ENCODE data around the gene MPRIP.
"Not testable (repeated sequence)": the region's sequence is repeated elsewhere in the genome, so short reads cannot be mapped to it uniquely, and the experiment has no call there.

Gene MPRIP

GRCh38 chr17:17191961-17192381 lies 149.7 kb downstream of the MPRIP start:
- H3K4me2 ChIP-seq (ENCODE audit: insufficient read depth, low read length) = no peak overlapping the region
- TF ChIP-seq EZH2 (IDR thresholded peaks at IDR 0.05; ENCODE audit: borderline replicate concordance, low read depth, low read length, severe bottlenecking) = no peak
- no peak for TF ChIP-seq CTCF (IDR thresholded peaks at IDR 0.05; ENCODE audit: borderline replicate concordance, extremely low read depth, low read length, poor library complexity, severe bottlenecking)
- no peak for ATAC-seq (ENCODE audit: insufficient read depth, low read depth)
- no peaks in the 10 kb centered on the region for H3K4me1 ChIP-seq (ENCODE audit: insufficient read depth, low read length)
- DNase-seq = no peak
- H3K27me3 ChIP-seq (ENCODE audit: insufficient read depth, low read length, poor library complexity) = no peaks in the 10 kb centered on the region
- H3K4me3 ChIP-seq (ENCODE audit: low read depth in 1 of 2, low read length in 2 of 2) = no peak overlapping the region
- H2AFZ ChIP-seq (ENCODE audit: low read depth, low read length) = no peak overlapping the region
- no peaks in the 10 kb centered on the region for H3K9me3 ChIP-seq (ENCODE audit: insufficient read depth, low read length, severe bottlenecking)
- peaks cover 31% of the 10 kb centered on the region for H3K36me3 ChIP-seq (ENCODE audit: insufficient read depth, low read length)
- no peaks in the 10 kb centered on the region for H4K20me1 ChIP-seq (ENCODE audit: insufficient read depth, low read length)
- no peak overlapping the region for H3K27ac ChIP-seq (ENCODE audit: low read length)
- no peaks in the 10 kb centered on the region for H3K79me2 ChIP-seq (ENCODE audit: insufficient read depth, low read length)
- H3K9ac ChIP-seq (ENCODE audit: low read depth, low read length) = no peak overlapping the region

DNA sequence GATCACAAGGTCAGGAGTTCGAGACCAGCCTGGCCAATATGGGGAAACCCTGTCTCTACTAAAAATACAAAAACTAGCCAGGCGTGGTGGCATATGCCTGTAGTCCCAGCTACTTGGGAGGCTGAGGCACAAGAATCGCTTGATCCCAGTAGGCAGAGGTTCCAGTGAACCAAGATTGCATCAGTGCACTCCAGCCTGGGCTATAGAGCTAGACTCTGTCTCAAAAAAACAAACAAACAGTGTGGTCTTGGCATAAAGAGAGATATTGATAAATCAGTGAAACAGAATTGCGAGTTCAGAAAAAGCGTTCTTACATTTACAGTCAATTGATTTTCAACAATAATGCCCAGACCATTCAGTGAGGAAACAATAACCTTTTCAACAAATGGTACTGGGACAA lies 153.2 kb downstream of the MPRIP start:
- not testable (repeated sequence) for H3K9ac ChIP-seq (ENCODE audit: low read depth, low read length); H3K4me2 ChIP-seq (ENCODE audit: insufficient read depth, low read length); ATAC-seq (ENCODE audit: insufficient read depth, low read depth); DNase-seq; H3K9me3 ChIP-seq (ENCODE audit: insufficient read depth, low read length, severe bottlenecking); H3K27me3 ChIP-seq (ENCODE audit: insufficient read depth, low read length, poor library complexity); H4K20me1 ChIP-seq (ENCODE audit: insufficient read depth, low read length); H3K4me1 ChIP-seq (ENCODE audit: insufficient read depth, low read length); H3K79me2 ChIP-seq (ENCODE audit: insufficient read depth, low read length); H3K27ac ChIP-seq (ENCODE audit: low read length); H3K36me3 ChIP-seq (ENCODE audit: insufficient read depth, low read length); H3K4me3 ChIP-seq (ENCODE audit: low read depth in 1 of 2, low read length in 2 of 2); H2AFZ ChIP-seq (ENCODE audit: low read depth, low read length)

- H3K4me1 ChIP-seq (ENCODE audit: insufficient read depth, low read length) = no peaks in the 10 kb centered on the region
- H3K27ac ChIP-seq (ENCODE audit: low read length) = no peak overlapping the region
- DNase-seq = no peak
- H3K9me3 ChIP-seq (ENCODE audit: insufficient read depth, low read length, severe bottlenecking) = no peaks in the 10 kb centered on the region
- no peaks in the 10 kb centered on the region for H3K27me3 ChIP-seq (ENCODE audit: insufficient read depth, low read length, poor library complexity)
- no peak overlapping the region for H3K9ac ChIP-seq (ENCODE audit: low read depth, low read length)
- TF ChIP-seq EZH2 (IDR thresholded peaks at IDR 0.05; ENCODE audit: borderline replicate concordance, low read depth, low read length, severe bottlenecking) (no peak), CTCF (IDR thresholded peaks at IDR 0.05; ENCODE audit: borderline replicate concordance, extremely low read depth, low read length, poor library complexity, severe bottlenecking) (no peak)
- no peaks in the 10 kb centered on the region for H3K79me2 ChIP-seq (ENCODE audit: insufficient read depth, low read length)
- H3K4me3 ChIP-seq (ENCODE audit: low read depth in 1 of 2, low read length in 2 of 2) = no peak overlapping the region
- H4K20me1 ChIP-seq (ENCODE audit: insufficient read depth, low read length) = no peaks in the 10 kb centered on the region; the same call in 1 of the 2 replicates
- no peak overlapping the region for H2AFZ ChIP-seq (ENCODE audit: low read depth, low read length)
- no peak for ATAC-seq (ENCODE audit: insufficient read depth, low read depth)
- H3K4me2 ChIP-seq (ENCODE audit: insufficient read depth, low read length) = no peak overlapping the region
- H3K36me3 ChIP-seq (ENCODE audit: insufficient read depth, low read length) = 0 out of 2 replicates have a peak, but pooled peaks cover 6% of the 10 kb centered on the region
Measured at GRCh38 chr17:17196776-17197175, 154.5 kb downstream of the MPRIP start.

DNA sequence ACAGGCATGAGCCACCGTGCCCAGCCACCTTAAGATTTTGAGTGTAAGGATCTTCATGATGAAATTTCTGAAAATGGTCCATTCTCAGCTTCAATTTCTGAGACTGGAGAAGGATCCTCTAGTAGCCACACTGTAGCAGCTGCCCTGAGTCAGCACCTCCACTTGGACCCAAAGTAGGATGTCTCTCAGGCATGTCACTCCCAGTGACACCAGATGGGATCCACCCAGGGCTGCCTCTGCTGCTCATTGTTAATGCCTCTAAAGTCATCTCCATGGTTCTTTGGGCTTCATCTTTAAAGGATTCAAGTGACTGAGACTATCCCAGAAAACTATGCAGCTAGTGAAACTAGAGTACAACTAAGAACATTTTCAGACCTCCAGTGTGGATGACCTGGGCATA lies 156.0 kb downstream of the MPRIP start:
- Histone ChIP-seq H3K9ac (ENCODE audit: low read depth, low read length) (no peak overlapping the region), H3K9me3 (ENCODE audit: insufficient read depth, low read length, severe bottlenecking) (no peaks in the 10 kb centered on the region), H3K36me3 (ENCODE audit: insufficient read depth, low read length) (peaks cover 9% of the 10 kb centered on the region; the same call in 1 of the 2 replicates), H3K79me2 (ENCODE audit: insufficient read depth, low read length) (no peaks in the 10 kb centered on the region), H3K27me3 (ENCODE audit: insufficient read depth, low read length, poor library complexity) (no peaks in the 10 kb centered on the region), H3K27ac (ENCODE audit: low read length) (no peak overlapping the region), H3K4me1 (ENCODE audit: insufficient read depth, low read length) (no peaks in the 10 kb centered on the region), H4K20me1 (ENCODE audit: insufficient read depth, low read length) (peaks cover 2% of the 10 kb centered on the region; the same call in 1 of the 2 replicates), H3K4me3 (ENCODE audit: low read depth in 1 of 2, low read length in 2 of 2) (no peak overlapping the region), H2AFZ (ENCODE audit: low read depth, low read length) (no peak overlapping the region), H3K4me2 (ENCODE audit: insufficient read depth, low read length) (no peak overlapping the region)
- DNase-seq (no peak), ATAC-seq (ENCODE audit: insufficient read depth, low read depth) (no peak)
- no peak for TF ChIP-seq CTCF (IDR thresholded peaks at IDR 0.05; ENCODE audit: borderline replicate concordance, extremely low read depth, low read length, poor library complexity, severe bottlenecking)
- TF ChIP-seq EZH2 (IDR thresholded peaks at IDR 0.05; ENCODE audit: borderline replicate concordance, low read depth, low read length, severe bottlenecking) = no peak

All from DND-41 (cell line).